Stimulated activated CD8-positive, alpha-beta memory T cell treated with anti-CD3 and anti-CD28 coated beads, Interleukin-12 subunit alpha, Interleukin-12 subunit beta, amount 100 ng/mL, for 24 hours (primary cell): ENCODE data around the gene PALB2.

ENCODE experiments used
- DNase-seq: peaks from one replicate; pipeline ENCODE4 v3.0.0-alpha.2; 2020; ENCODE audit errors: extremely low read depth

Gene PALB2

DNA sequence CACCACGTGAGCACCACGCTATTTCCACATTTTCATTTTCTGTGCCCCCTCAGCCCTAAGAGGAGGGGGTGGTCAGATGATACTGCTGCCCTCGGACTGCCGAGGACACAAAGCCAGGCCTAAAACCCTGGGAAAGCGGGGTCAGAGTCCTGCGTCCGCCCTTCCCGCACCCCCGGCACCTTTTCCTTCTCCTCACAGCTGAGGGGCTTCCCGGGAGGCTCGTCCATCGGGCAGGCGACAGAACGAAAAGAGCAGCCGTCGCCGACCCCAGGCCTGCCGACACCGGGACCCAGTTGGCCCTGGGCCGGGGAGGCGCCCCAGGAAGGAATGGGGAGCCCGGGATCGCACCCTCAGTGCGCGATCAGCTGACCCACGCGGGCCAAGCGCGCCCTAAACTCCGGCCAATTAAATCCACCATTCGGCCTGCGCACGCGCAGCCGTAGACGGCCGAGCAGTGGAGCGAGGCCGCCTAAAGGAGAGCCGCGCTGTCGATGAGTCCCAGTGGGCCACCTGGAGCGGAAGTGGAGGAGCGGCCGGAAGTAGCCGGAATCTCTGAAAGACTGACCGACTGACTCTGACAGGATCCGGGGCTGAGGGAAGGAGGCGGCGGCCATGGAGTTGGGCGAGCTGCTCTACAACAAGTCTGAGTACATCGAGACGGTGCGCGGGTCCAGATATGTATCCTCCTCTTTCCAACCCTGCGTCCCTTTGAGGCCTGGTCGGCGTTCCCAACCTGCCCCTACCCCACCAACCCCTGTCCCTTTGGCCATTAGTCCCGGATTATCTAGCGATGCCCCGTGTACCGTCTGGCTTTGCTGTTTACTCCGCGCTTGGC is at the start of gene PALB2, which contains the start of gene DCTN5:
Gene PALB2, minus strand, starts transcription at position 380 of the 835 bp plus-strand sequence. Its CDS starts 153 bp downstream, at position 227.
Gene DCTN5, plus strand, starts transcription at position 536 of the 835 bp plus-strand sequence. Its CDS starts 77 bp downstream, at position 613.
- peak; percentile 76 for DNase-seq

DNA sequence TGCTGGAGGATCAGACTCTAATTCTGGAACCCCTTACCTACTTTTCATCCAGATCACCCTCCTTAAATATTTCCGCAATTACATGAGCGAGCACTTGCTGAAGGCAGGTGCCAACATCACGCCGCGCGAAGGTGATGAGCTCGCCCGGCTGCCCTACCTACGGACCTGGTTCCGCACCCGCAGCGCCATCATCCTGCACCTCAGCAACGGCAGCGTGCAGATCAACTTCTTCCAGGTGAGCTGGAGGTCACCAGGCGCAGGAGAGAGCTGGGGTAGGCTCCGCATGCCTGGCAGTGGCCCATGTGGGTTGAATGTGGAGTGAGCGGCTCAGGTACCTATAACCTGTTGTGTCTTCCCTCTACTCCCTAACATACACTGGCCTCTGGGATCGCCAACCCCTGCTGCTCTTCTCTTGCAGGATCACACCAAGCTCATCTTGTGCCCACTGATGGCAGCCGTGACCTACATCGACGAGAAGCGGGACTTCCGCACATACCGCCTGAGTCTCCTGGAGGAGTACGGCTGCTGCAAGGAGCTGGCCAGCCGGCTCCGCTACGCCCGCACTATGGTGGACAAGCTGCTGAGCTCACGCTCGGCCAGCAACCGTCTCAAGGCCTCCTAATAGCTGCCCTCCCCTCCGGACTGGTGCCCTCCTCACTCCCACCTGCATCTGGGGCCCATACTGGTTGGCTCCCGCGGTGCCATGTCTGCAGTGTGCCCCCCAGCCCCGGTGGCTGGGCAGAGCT is 48.5 kb upstream of the PALB2 start:
- no peak for DNase-seq

DNA sequence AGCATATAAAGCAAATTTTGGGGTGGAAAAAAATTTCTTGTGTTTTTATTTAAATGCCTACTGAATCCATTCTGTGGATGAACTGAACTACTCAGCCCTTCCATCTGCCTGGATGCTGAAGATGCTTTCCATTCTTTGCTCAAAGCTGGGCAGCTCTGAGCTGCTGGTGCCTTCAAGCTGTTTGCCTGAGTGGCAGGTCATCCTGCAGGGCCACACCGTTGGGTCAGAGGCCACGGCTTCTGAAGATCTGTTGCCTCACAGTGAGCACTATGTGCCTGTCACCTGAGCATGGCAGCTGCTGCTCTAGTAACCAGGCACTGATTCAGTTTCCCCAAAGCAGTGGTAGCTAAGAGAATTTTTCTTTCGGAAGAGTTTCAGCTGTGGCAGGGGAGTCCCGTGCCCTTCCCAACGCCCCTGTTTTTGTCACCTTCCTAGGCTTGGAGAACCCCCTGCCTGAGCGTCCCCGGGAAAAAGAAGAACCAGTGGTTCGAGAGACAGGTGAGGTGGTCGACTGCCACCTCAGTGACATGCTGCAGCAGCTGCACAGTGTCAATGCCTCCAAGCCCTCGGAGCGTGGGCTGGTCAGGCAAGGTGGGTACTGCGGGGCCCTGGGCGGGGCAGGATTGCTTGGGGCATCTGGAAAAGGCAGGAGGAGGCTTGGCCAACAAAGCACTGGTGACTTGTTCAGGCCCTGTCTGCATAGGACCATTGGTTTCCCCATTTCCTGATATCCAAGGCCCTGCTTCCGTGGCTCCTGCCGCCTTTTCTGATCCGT is 46.1 kb upstream of the PALB2 start:
- no peak for DNase-seq

DNA sequence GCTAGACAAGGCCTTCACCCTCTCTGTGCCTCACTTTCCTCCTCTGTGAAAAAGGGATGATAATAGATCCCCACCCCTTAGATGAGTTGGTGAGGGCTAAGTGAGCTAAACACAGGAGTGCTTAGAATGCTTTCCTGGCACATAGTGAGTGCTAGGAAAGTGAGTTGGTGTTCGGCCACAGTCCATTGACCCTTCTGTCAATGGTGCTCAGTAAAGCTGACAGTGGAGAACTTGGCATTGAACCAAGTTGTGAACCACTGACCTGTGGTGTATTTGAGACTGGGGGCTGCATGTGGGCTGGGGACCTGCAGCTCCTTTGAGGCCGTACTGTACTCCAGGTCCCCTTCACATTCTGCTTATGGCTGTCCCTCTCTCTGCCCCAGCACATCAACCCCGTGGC is 42.4 kb upstream of the PALB2 start:
- DNase-seq, result no peak

DNA sequence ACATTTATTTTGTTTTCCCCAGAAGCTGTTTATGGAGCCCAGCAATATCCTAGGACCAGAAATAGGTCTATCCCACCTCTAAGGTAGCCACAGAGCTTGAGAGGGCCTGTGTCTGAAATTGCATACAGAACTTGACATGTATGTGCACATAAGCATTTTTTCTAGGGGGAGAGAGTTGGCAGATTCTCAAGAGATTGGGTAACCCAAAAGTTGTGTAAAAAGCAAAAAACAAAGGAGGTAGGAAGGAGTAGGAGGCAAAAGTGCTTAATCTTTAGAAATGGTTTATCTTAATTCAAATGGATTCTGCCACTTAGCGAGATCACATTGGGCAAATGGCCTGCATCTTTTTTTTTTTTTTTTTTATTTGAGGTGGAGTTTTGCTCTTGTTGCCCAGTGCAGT is 41.1 kb upstream of the PALB2 start:
- DNase-seq, result no peak

DNA sequence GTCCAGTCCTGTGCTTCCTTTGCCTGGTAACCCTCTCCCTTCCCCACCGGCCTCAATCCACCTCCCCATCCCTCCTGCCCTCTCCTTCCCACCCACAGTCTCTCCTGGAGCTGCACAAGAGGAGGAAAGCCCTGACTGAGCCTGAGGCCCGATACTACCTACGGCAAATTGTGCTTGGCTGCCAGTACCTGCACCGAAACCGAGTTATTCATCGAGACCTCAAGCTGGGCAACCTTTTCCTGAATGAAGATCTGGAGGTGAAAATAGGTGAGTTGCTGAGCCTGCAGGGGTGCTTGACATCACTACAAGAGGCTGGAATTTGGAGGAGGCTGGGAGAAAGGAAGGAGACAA is 38.9 kb upstream of the PALB2 start:
- no peak for DNase-seq

DNA sequence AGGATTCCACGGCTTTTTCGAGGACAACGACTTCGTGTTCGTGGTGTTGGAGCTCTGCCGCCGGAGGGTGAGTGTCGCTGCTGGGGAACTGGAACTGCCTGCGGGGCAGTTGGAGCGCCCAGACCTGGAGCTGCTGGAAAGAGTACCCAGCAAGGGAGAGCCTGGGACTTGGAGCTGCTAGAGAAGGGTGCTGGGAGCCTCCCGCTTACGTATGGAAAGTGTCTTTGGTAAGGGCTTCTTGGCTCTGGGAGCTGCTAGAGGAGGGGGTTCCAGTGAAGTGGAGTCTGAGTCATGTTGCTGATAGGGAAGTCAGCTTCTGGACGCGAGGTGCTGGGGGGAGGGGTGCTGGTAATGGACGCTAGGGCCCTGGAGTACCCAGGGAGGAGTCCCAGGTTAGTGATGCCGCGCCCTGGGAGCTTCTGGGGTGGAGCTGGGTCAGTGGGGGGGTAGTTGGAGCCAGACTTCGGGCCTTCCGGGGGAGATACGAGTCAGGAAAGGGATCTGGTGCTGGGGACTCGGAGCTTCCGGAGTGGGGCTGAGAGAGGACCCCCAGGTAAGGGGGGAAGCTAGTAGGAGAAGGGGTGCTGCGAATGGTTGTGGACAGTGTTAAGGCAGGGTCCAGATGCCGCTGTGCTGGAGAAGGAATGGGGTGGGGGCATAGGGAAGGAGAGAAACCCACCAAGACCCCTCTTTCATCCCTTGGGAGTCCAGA is 38.3 kb upstream of the PALB2 start:
- DNase-seq, result no peak

DNA sequence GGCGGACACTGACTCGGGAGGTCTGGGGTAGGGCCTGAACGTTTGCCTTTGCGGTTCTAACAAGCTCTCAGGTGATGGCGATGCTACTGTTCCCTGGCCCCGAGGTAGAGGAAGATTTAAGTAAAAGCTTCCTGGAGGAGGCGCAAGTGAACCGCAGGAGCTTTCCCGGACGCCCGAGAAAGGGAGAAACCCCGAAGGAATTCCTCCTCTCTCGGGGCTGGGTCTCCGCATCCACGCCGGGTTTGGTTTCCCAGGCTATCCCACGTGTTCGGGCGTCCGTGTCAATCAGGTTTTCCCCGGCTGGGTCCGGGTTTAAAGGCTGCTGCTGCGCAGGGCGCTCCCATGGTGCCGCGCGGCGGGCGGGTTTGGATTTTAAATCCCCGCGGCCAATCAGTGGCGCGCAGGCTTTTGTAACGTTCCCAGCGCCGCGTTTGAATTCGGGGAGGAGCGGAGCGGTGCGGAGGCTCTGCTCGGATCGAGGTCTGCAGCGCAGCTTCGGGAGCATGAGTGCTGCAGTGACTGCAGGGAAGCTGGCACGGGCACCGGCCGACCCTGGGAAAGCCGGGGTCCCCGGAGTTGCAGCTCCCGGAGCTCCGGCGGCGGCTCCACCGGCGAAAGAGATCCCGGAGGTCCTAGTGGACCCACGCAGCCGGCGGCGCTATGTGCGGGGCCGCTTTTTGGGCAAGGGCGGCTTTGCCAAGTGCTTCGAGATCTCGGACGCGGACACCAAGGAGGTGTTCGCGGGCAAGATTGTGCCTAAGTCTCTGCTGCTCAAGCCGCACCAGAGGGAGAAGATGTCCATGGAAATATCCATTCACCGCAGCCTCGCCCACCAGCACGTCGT is 37.5 kb upstream of the PALB2 start, which contains the start of gene PLK1:
Gene PLK1, plus strand, starts transcription at position 460 of the 844 bp plus-strand sequence. Its CDS starts 44 bp downstream, at position 504.
- DNase-seq, result peak; percentile 49

DNA sequence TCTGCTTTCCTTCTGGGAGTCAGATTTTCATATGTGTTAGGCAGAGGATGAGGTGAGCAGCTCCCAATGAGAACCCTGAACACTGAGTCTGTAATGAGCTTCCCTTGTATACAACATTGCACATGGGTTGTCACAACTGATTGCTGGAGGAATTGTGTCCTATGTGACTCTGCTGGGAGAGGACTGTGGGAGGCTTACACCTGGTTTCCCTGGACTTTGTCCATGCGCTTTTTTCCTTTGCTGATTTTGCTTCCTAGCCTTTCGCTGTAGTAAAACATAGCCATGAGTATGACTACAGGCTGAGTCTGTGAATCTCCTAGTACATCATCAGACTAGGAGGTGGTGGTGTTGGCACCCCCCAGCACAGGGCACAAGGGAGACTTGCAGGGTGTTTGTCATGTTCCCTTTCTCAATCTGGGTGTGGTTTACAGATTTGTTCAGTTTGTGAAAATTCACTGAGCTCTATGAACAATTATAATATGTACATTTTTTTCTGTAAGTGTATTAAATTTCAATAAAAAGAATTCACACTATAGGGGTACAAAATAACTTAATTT is 35.9 kb upstream of the PALB2 start:
- no peak for DNase-seq

DNA sequence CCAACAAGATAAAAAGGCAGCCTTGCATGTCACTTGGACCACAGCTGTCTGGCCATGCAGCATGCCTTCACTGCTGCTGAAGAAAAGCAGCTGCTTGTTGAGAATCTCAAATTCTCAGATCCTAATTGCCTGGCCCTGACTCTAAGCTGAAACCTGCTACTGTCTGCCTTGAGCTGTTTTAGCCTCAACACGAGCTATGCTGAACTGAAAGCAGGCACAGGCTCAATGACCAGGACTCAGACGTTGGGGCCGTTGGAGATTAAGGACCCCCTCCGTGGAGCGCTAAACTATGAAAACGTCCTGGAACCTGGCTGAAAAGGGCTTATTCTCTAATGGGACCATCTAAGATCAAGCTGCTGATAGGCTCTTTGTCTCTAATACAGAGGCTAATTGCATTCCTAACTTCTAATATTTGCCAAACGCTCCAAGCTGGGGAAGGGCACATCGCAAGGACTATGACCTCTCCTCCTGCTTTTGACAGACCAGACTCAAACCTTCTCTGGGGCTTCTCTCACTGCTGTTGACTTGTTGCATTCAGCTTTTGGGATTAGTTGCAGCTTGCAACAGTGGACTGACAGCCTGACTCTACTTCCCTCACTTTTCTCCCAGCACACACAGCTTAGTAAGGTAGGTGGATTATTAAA is 33.0 kb upstream of the PALB2 start:
- DNase-seq, result no peak

DNA sequence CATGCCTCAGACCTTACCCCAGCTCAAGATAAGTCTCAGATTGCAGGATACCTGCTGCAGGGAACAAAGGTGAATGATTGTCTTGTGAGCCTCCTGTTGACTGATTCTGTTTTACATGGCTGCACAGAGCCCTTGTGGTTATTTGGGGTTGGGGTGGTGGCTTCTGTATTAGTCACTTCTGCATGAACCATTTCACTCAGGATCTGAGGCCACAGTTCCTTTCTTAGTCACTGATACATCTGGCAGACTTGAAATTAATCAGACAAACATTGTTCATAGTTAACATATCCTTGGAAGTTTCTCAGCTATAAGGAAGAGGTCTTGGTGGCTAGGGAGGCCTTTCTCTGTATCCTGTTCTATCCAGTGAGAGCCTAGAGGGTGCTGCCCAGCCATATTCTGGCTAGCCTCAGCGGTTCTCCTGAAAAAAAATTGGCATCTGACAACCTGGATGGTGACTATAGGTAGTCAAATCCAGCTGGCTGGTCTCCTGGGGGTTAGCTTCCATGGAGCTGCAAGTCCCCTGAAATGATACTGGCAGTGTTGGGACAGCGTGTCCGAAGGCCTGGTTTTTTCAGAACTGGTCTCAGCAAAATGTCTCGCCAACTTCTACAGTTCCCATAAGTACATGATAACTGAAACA is 29.1 kb upstream of the PALB2 start:
- peak; percentile 10 for DNase-seq

DNA sequence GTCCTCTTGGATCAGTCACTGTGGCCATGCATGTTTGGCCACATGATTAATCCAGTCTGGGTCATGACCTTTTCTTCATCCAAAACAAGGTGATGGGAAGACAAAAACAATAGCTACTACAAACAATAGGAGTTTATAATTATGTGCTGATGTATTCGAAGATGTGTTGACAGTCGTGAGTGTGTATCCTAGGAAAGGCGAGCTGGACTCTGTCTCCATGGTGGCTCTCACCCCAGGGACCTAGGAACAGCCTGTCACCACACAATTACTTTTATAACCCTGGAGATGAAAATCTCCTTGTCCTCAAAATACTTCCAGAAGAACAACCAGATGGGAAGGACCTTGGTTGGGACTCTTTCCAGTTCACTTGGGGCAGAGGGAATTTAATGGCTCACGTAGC is 27.8 kb upstream of the PALB2 start:
- no peak for DNase-seq

DNA sequence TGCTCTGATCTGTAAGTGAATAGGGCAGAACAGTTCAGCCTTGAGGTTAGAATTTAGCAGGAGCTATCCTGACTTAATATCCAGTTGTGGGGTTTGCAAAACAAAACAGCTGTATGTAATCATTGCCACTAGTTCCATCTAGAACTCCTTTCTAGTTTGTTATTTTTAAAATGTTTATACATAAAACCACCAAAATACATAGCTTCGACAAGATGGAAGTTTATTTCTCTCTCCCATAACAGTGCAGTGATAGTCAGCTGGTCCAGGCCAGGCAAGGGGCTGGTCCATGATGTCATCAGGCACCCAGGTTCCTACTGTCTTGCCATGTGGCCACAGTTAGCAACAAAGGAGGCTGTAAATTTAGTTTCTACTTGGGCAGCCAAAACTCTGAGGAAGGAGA is 27.1 kb upstream of the PALB2 start:
- no peak for DNase-seq

DNA sequence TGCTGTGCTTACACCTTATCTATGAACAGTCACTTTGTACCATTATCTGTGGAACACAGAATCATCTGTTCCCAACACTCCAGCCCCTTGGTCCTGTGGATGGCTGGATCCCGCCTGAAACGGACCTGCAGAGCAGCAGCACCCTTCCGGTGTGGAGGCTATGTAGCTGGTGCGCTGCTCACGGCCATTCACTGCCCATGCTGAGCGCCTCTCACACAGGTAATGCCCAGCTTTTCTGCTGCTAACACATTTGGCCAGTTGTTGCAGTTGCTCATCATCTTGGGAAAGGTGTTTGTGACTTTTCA is 26.2 kb upstream of the PALB2 start:
- no peak for DNase-seq

DNA sequence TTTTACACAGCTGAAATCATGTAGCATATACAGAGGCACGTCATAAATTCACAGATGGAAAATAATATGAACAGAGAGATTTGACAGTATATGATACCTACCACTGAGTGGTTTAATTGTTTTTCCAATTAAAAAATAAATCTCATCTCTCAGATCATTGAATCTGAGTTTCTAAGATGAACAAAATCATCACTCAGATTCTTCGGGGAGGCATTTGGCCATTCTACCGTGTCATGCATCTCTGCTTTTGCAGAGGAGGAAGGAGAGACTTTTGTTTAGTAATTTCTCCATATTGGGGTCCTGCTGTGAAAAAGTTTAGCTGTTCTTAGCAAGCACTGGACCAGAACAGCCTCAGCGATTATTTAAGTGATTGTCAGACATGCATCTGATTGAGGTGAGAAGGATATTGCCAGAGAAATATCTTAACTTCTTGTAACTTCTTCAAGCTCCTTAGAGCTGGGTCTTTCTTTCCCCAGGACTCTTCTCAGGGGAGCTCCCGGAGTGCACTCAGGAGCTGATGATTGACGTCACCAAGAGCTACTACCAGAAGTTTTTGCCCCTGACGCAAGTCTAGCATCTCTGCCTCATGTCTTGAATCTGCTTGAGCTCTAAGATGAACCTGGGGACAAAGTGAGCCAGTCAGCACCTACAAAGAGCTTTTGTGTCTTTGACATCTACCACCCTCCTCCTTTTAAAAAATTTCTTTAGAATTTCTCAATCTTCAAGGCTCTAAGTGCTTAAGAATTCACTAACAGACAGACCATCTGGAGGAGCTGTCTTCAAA is 25.7 kb upstream of the PALB2 start:
- DNase-seq, result no peak

DNA sequence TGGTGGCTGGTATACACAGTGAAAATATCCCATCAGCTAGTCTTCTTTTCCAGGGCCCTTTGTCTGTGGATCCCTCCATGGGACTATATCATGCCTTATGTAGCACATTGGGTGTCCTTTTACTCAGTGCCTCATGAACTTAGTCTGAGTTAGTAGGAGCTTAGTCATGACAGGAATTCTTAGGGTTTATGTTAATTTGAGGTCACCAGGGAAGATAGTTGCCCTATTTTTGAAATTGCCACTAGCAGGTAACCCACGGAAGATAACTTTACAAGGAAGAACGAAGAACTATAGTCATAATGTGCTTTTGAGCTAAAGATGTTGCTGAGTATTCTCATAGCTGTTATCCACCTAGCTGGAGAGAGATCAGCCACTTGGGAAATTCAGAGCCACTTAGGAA is 22.8 kb upstream of the PALB2 start:
- DNase-seq, result no peak

DNA sequence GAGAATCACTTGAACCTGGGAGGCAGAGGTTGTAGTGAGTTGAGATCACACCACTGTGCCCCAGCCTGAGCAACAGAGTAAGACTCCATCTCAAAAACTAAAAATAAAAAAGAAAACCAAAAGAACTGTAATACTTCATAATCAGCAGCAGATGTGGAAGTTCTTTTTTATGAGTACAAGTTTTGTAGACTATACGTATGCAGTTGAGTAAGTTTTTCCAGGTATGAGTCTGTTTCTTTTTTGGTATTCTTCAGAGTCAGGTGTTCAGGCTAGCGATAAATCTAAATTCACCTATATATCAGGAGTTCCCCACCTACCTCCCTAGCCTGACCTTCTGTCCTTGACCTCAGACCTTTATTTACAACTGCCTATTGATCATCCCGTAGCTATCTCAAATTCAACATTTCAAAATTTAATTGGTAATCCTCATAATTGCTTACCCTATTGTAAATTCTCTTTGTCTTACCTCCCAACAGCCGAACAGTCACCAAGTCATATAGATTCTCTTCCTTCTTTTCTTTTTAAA is 10.9 kb upstream of the PALB2 start:
- DNase-seq, result no peak

DNA sequence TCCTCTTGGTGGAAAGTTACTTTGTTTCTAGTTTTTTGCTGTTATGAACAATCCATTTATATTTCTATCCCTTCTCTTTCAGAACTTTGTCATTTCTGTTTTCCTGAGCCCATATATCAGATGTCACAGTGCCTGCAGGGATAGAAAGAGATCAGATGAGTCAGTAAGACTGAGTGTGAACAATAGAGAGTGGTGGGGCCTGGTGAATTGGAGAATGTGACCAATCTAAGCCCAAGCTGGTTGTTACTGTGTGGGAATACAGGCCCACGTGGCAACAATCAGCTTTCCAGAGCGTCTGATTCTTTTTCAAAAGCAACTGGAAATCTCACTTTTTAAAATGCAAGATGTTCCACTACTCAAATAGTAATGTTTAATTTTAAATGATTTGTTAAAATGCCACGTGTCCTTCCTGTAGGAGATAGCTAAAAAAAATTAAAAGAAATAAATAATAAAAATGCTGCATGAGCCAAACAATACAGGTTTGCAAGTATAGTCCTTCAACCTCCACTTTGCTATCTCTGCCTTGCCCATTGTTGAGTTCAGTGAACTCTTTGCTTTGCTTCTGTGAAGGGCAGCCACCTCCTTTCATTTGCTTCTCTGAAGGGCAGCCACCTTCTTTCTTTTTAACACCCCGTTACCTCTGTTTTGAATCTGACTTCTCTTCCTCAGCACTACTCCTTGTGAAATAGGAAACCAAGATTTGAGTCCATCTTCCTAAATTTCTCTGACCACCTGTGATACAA is 9.7 kb upstream of the PALB2 start:
- no peak for DNase-seq
